Astrocyte (in vitro differentiated cells and primary cell): ENCODE results near the gene UHRF2. TPM values are rescaled to one million over a fixed set of nuclear protein-coding genes. Genes with fewer than 3 reads are reported as not detected.
A peak's percentile ranks its signal among the peaks of the same experiment; 100 is the strongest.
"Not testable (repeated sequence)": the region's sequence is repeated elsewhere in the genome, so short reads cannot be mapped to it uniquely, and the experiment has no call there.

Source experiments
- DNase-seq: peaks from one replicate; pipeline ENCODE4 v3.0.0-alpha.2; 2010; ENCODE audit warnings: low read depth
- FAIRE-seq: peaks from 2 replicates; lab custom pipeline; 2011; peaks lifted over from hg19 to GRCh38; lab: Jason Lieb, UNC
- H2AFZ ChIP-seq: 2 replicates; pipeline ENCODE4 v1.6.0; 2012; ENCODE audit warnings: low read depth, low read length, inconsistent platforms
- H3K27ac ChIP-seq: 2 replicates; pipeline ENCODE4 v1.5.1; 2011; ENCODE audit warnings: low read depth, low read length, inconsistent platforms
- H3K27me3 ChIP-seq: 2 replicates; pipeline ENCODE4 v1.6.0; 2011; ENCODE audit warnings: low read length, inconsistent platforms; ENCODE audit not compliant: insufficient read depth
- H3K36me3 ChIP-seq: 2 replicates; pipeline ENCODE4 v1.5.1; 2011; ENCODE audit warnings: low read length, inconsistent platforms; ENCODE audit not compliant: insufficient read depth
- H3K4me1 ChIP-seq: 2 replicates; pipeline ENCODE4 v1.5.1; 2011; ENCODE audit warnings: low read length, inconsistent platforms; ENCODE audit not compliant: insufficient read depth
- H3K4me2 ChIP-seq: 2 replicates; pipeline ENCODE4 v1.6.0; 2012; ENCODE audit warnings: low read length, inconsistent platforms
- H3K4me3 ChIP-seq: 2 replicates; pipeline ENCODE4 v1.5.1; 2011; ENCODE audit warnings: low read depth, mild to moderate bottlenecking, low read length, inconsistent platforms; ENCODE audit not compliant: insufficient read depth
- H3K79me2 ChIP-seq: 2 replicates; pipeline ENCODE4 v1.6.0; 2012; ENCODE audit warnings: mild to moderate bottlenecking, low read length, inconsistent platforms; ENCODE audit not compliant: insufficient read depth
- H3K9ac ChIP-seq: 2 replicates; pipeline ENCODE4 v1.6.0; 2012; ENCODE audit warnings: mild to moderate bottlenecking, low read length, inconsistent platforms
- H3K9me3 ChIP-seq: 2 replicates; pipeline ENCODE4 v1.5.1; 2012; ENCODE audit warnings: low read depth, mild to moderate bottlenecking, low read length, inconsistent platforms; ENCODE audit not compliant: insufficient read depth
- H4K20me1 ChIP-seq: 2 replicates; pipeline ENCODE4 v1.6.0; 2012; ENCODE audit warnings: low read length, inconsistent platforms; ENCODE audit not compliant: insufficient read depth
- H3K27ac Mint-ChIP-seq: one replicate; pipeline ENCODE4 v1.8.0; 2021; ENCODE audit warnings: mild to moderate bottlenecking, mixed read lengths; ENCODE audit not compliant: unreplicated experiment
- H3K27me3 Mint-ChIP-seq: one replicate; pipeline ENCODE4 v1.8.0; 2021; ENCODE audit warnings: low read depth, mixed read lengths; ENCODE audit not compliant: unreplicated experiment
- H3K36me3 Mint-ChIP-seq: one replicate; pipeline ENCODE4 v1.8.0; 2021; ENCODE audit warnings: low read depth, mixed read lengths; ENCODE audit not compliant: unreplicated experiment
- H3K4me1 Mint-ChIP-seq: one replicate; pipeline ENCODE4 v1.8.0; 2021; ENCODE audit warnings: low read depth, mixed read lengths; ENCODE audit not compliant: unreplicated experiment
- H3K4me3 Mint-ChIP-seq: one replicate; pipeline ENCODE4 v1.8.0; 2021; ENCODE audit warnings: mild to moderate bottlenecking, moderate library complexity, mixed read lengths; ENCODE audit not compliant: unreplicated experiment
- H3K9me3 Mint-ChIP-seq: one replicate; pipeline ENCODE4 v1.8.0; 2021; ENCODE audit warnings: mild to moderate bottlenecking, mixed read lengths; ENCODE audit not compliant: unreplicated experiment
- CTCF ChIP-seq: IDR thresholded peaks from 2 replicates; pipeline ENCODE4 v1.5.1; 2011; ENCODE audit warnings: low read depth, mild to moderate bottlenecking, inconsistent platforms, low read length, moderate library complexity; ENCODE audit not compliant: insufficient read depth
- EZH2 ChIP-seq: IDR thresholded peaks from 2 replicates; pipeline ENCODE4 v1.6.1; 2012; ENCODE audit warnings: mild to moderate bottlenecking, low read length, inconsistent platforms; ENCODE audit not compliant: insufficient read depth
- total RNA-seq: library from RNA; stranded (reverse); gene quantifications from 2 replicates; pipeline ENCODE4 v1.2.1, GENCODE V29; 2021

Gene UHRF2
- total RNA-seq, 1 donor from 2014 or later: 37.4 TPM

- H3K36me3 Mint-ChIP-seq: peaks cover 8% of the 10 kb centered on the region
- H3K9me3 Mint-ChIP-seq: no peaks in the 10 kb centered on the region
- Histone ChIP-seq H4K20me1 (no peaks in the 10 kb centered on the region), H3K4me3 (no peak overlapping the region), H3K4me1 (peaks cover 10% of the 10 kb centered on the region), H3K27me3 (no peaks in the 10 kb centered on the region), H3K79me2 (no peaks in the 10 kb centered on the region), H3K27ac (no peak overlapping the region), H3K36me3 (no peaks in the 10 kb centered on the region), H3K9me3 (no peaks in the 10 kb centered on the region), H2AFZ (no peak overlapping the region), H3K9ac (no peak overlapping the region), H3K4me2 (peak overlapping the region; percentile 3)
- DNase-seq (peak; percentile 61), FAIRE-seq (no peak)
- H3K4me1 Mint-ChIP-seq: peaks cover 4% of the 10 kb centered on the region
- TF ChIP-seq CTCF (no peak), EZH2 (no peak)
- no peak overlapping the region for H3K27ac Mint-ChIP-seq
- H3K4me3 Mint-ChIP-seq: no peak overlapping the region
- no peaks in the 10 kb centered on the region for H3K27me3 Mint-ChIP-seq
These were observed 112.5 kb downstream of the UHRF2 start for GRCh38 chr9:6525326-6526045.

GRCh38 chr9:6535594-6535993 lies 122.6 kb downstream of the UHRF2 start:
- no peak overlapping the region for H3K9ac ChIP-seq
- H3K79me2 ChIP-seq: no peaks in the 10 kb centered on the region
- H3K27ac ChIP-seq: no peak overlapping the region
- no peaks in the 10 kb centered on the region for H3K27me3 ChIP-seq
- Mint-ChIP-seq H3K4me1 (peaks cover 5% of the 10 kb centered on the region), H3K36me3 (no peaks in the 10 kb centered on the region), H3K27ac (no peak overlapping the region), H3K9me3 (no peaks in the 10 kb centered on the region), H3K27me3 (no peaks in the 10 kb centered on the region), H3K4me3 (no peak overlapping the region)
- DNase-seq: no peak
- H4K20me1 ChIP-seq: no peaks in the 10 kb centered on the region
- no peaks in the 10 kb centered on the region for H3K36me3 ChIP-seq
- peaks cover 5% of the 10 kb centered on the region for H3K4me1 ChIP-seq
- no peak overlapping the region for H2AFZ ChIP-seq
- no peaks in the 10 kb centered on the region for H3K9me3 ChIP-seq
- no peak for FAIRE-seq
- TF ChIP-seq CTCF: no peak
- no peak for TF ChIP-seq EZH2
- H3K4me3 ChIP-seq: no peak overlapping the region
- H3K4me2 ChIP-seq: no peak overlapping the region

GRCh38 chr9:6538666-6539071 lies 125.7 kb downstream of the UHRF2 start:
- Histone ChIP-seq H3K9ac (no peak overlapping the region), H3K4me3 (no peak overlapping the region), H3K4me2 (peak overlapping the region; percentile 41), H3K36me3 (no peaks in the 10 kb centered on the region), H3K27ac (no peak overlapping the region), H3K4me1 (peaks cover 5% of the 10 kb centered on the region), H3K9me3 (no peaks in the 10 kb centered on the region), H3K27me3 (no peaks in the 10 kb centered on the region), H2AFZ (peak overlapping the region; percentile 24), H4K20me1 (no peaks in the 10 kb centered on the region), H3K79me2 (no peaks in the 10 kb centered on the region)
- Mint-ChIP-seq H3K4me1 (peaks cover 10% of the 10 kb centered on the region), H3K36me3 (no peaks in the 10 kb centered on the region), H3K9me3 (no peaks in the 10 kb centered on the region), H3K27me3 (no peaks in the 10 kb centered on the region), H3K4me3 (no peak overlapping the region), H3K27ac (no peak overlapping the region)
- no peak for TF ChIP-seq CTCF
- no peak for TF ChIP-seq EZH2
- no peak for FAIRE-seq
- DNase-seq: peak; percentile 50

- not testable (repeated sequence) for H2AFZ ChIP-seq, H3K9me3 ChIP-seq, H3K36me3 ChIP-seq, H3K4me1 ChIP-seq, DNase-seq, H3K9me3 Mint-ChIP-seq, H3K27me3 ChIP-seq, H3K4me3 ChIP-seq, H3K27ac Mint-ChIP-seq, H4K20me1 ChIP-seq, H3K27ac ChIP-seq, H3K9ac ChIP-seq, H3K4me2 ChIP-seq, H3K36me3 Mint-ChIP-seq, FAIRE-seq, H3K79me2 ChIP-seq, H3K4me3 Mint-ChIP-seq, H3K27me3 Mint-ChIP-seq
- H3K4me1 Mint-ChIP-seq: peaks cover 13% of the 10 kb centered on the region
These were observed 129.6 kb downstream of the UHRF2 start for GRCh38 chr9:6542617-6543016.
